Embryonic facial prominence (tissue), 1 donor: ENCODE results near the gene ASCL5.

Source experiments
- DNase-seq: peaks from one replicate; pipeline ENCODE4 v3.0.0-alpha.2; 2016; ENCODE audit errors: extremely low spot score

ASCL5 gene

DNA sequence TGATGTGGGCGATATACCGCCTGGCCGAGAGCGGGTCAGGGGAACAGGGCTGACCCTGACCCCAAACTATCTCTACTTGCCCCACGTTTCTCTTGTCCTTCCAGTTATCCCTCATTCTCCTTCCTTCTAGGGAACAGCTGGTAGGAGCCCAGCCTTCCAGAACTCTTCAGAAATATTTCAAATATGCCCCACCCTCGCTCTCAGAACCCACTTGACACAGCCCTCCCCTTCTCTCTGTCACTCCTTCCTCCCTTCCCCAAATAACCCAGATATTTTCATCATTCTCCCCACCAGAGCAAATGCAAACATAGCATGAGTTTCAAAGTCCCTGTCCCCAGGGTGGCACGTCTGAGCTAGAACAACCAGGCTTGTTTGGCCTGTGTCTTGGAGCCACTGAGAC, 15.8 kb downstream of the ASCL5 start:
- DNase-seq, result no peak

DNA sequence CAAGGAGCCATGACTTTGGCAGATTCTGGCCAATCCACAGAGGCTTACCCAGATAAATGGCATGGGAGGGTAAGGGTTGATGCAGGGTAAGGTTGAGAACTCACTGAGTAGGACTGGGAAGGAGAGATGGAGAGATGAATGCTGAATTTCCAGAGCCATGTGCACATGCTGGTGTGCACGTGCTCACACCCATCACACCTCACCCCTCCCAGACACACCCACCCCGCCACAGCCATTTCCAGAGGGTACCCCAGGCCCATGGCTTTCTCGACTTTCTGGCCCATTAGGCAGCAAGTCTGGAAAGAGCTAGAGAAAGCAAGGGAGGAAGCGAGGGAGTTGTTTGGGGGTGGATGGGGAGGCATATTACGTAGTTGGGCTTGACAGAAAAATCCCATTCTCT, 16.4 kb downstream of the ASCL5 start:
- no peak for DNase-seq

DNA sequence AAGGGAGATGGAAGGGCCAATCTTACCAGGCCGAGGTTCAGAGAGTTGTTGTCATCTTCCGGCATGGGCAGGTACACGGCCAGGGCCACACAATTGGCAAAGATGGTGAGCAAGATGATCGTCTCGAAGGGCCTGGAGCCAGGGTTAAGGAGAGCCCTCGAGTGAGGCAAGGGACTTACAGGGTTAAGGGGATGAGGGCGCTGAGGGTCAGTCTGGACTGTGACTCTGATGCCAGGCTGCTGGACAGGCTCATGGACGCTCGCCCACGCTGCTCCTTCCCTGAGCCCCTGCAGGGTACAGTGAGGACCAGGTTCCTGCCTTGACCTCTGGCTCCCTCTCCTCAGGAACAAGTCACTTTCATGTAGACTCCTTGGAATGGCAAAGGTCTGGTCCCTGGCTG, 16.8 kb downstream of the ASCL5 start:
- DNase-seq, result no peak

DNA sequence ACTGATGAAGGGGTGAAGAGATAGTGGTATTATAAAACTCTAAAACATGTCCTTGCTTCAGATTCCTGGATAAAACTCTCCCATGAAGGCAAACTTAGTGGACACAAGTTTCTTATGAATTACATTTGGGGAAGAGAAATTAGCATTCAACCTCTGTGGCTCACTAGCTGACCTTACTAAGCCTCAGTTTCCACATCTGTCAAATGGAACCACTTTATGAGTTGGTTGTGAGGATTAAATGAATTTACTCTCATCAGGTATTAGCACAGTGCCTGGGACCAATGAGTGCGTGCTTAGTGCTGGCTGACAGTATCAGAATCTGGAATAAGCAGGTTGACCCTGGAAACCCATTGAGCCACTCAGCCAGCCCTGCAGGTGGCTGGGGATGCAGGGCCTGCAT, 17.3 kb downstream of the ASCL5 start:
- no peak for DNase-seq

DNA sequence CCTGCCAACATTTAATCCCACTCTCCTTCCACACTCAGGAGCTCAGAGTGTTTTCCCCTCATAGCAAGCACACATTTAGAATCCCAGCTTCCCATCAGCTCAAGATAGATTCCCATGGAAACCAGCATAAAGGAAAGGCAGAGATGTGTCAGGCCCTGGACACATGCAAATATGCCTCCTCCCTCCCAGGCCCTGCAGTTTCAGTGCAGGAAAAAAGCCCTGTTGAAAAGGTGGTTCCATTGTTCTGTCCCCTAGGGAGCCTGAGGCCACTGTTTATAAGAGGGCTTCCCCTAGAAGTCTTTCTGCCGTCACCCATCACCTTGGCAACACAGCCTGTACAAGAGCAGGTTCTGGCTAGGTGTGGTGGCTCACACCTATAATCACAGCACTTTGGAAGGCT, 18.4 kb downstream of the ASCL5 start:
- no peak for DNase-seq

DNA sequence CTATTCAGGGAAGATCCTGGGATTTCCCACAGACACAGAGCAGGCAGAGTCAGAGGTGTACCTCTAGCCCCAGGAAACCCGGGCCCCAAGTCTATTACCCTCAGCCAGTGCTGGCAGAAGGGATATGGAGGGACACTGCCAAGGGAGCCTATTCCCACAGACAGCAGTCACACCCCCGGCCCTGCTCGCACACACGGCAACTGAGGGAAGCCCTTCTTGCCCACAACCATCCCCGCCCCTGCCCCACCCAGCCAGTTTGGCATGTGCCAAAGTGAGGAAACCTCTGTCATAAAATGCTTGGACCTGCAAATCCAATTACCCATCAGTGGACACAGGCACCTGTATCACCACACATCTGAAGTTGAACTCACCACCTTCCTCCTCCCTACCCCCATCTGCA, 21.3 kb downstream of the ASCL5 start:
- DNase-seq, result no peak

DNA sequence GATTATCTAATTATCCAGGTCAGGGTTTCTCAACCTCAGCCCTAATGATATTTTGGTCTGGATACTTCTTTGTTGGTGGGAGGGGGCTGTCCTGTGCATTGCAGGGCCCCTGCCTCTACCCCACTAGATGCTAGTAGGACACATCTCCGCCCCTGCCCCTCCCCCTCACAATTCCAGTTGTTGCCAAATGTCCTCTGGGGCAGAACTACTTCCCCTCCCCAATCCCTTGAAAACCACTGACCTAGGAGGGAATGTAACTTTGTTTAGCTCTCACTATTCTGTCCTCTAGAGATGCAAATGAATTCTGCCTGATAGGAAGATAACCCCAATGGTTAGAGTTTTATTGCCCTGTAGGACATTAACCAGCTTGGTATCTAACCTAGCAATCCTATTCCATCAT, 22.8 kb downstream of the ASCL5 start:
- no peak for DNase-seq

DNA sequence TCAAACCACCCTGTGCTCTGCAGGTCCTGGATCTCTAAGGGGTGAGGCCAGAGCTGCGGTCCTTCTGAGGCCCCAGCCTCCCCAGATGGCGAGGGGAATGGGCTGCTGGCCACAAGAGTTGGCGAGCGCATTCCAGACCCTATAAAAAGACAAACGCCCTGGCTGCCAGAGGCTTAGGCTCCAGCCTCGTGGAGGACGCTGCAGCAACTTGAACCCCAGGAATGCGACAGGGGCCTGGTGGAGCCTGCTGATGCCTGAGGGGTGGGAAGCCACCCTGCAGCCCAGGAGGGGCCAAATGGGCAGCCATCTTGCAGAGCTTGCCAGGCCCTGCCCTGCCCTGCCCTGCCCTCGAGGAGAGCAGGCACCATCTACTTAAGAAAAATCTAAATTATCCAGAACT, 23.3 kb downstream of the ASCL5 start:
- no peak for DNase-seq

DNA sequence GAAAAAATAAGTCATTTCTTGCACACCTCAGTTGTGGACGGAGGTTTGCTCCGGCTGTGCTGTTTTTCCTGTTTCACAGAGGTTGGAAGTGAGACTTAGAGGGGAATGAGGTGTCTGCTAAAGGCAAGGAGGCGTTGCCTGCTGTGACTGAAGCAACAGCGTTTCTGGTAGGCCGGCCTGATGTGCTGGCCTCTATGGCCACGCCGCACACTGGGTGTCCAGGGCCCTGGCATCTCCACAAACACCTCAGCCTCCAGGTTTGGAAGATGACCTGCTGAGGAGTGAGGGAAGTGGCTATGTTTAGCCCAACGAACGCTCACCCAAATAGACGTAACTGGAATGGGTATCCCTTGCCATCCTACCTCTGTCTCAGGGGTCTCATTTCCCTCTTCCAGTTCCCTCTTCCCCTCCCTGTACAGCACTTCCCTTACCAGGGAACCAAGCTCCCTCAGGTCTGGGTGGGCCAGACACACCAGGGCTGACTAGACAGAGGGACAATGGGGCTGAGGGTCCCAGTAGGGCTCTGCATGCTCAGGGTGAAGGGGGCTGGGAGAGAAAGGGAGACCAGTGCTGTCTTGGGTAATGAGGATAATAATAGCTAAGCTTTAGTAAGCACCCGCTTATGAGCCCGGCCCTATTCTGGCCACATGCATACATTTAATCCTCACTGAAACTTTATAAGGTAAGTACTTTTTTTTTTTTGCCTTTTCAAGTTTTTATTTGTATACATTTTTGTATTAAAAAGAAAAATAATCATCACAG, 26.6 kb downstream of the ASCL5 start:
- no peak for DNase-seq

DNA sequence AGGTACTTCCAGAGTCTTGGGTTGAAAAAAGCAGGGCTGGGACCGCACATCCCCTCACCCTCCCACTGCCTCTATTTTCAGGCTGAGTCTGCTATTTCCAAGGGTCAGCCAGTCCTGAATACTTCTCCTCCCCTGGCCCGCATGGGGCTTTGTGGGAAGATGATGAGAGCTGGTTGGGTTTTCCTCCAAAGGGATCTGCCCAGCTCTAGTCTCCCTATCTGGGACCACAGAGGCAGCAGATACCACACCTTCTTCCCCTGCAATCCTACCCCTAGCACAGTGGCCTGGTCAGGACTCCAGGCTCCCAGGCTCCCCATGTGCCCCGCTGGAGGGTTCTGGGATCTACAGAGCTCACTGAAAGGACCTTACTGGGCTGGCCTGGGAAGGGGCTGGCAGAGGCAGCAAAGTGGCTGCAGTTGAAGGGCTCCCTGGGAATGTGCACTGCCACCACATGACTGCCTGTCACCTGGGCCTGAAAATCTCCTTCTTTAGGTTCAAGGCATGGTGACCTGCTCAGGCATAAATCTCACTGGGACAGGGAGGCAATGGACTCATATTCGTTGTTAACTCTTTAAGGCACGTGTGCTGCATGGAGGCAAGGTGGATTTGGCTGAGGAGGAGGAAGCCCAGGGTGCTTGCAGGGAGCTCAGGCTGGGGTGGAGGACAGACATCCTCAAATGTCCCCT, 27.8 kb downstream of the ASCL5 start:
- DNase-seq, result no peak

DNA sequence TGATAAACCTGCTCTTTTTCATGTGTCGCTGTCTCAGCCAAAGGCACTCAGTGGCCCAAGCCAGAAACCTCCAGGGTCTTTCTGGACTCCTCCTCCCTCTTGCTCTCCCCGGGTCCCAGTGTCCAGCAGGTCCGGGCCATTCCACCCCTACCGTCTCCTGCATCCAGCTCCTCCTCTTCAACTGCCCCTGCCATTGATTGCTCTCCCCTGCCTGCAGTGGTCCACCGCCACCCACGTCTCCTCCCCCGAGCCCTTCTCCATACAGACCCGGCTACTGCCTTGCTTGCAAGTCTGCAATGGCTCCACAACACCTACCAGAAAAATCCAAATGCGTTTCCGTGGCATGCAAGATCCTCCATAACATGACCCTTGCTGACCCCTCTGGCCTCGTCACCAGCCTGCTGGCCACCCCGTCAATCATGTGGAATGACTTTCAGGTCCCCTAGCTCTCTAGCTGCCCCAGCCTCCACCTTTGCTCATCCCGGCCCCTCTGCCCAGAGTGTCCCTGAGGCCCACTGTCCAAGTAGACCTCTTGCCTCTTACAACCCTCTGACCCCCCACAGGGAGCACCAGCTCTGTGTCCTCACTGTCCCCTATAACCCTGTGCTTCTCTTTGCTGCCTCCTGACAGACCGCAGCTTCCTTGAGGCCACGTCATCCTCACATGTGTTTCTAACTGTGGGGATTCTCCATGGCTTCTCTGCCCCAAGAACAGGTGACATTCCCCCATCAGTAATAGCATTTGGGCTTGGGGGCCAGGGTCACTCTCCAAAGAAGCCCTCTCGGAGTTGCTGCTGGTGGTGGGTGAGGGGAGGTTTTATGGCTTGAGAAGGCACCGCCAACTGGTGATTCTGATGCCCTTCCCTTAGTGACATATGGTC, 29.8 kb downstream of the ASCL5 start:
- no peak for DNase-seq

DNA sequence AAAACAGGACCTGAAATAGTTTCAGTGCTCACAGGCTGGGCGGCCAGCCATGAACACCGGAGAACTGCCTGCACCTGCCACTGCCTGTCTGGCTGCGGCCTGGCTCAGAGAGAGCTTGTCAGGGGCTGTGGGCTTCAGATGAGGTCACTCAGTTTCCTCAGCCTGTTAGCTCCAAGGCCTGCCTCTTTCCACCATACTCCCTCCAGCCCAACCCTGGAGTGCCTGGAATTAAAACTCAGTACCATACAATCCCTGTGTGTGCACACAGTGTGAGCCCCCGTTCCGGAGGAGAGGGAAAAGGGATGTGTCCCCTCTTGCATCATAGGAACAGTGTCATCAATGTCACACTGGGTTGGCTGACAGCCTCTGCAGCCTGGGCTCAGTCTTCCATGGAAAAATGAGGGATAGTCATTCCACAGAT, 30.9 kb downstream of the ASCL5 start:
- no peak for DNase-seq

DNA sequence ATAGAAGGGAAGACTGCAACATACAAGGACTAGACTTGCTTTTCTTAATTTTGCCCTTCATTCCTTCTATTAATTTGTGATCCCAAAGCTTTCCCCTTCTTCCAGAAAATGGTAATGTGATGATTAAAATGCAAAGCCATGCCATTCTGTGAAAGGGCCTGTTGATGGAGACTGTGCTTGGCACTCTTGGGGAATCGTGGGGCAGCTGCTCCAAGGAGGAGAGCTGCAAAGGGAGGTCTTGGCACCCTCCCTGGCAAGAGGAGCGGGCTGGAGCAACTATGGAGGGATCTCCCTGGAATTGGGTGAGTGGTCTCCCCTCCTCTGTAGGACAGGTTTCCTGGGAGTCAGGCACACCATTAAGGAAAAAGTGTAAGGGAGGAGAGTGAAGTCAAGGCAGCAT, 31.4 kb downstream of the ASCL5 start:
- no peak for DNase-seq

DNA sequence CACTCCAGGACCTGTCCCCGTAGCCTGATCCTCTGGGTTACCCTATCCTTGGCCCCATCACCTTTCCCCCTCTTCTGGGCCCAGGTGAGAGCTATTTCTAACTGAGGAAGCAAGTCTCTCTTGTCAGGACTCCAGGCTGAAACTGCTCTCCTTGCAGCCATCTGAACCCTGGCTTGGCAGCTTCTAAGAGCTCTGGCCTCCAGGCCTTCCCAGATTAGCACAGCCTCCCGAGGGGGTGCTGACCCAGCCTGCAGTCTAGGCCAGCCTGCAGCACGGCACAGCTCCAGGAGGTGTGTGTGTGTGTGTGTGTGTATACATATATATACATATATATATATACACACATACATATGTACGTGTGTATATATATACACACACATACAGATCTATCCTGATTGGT, 32.2 kb downstream of the ASCL5 start:
- no peak for DNase-seq

DNA sequence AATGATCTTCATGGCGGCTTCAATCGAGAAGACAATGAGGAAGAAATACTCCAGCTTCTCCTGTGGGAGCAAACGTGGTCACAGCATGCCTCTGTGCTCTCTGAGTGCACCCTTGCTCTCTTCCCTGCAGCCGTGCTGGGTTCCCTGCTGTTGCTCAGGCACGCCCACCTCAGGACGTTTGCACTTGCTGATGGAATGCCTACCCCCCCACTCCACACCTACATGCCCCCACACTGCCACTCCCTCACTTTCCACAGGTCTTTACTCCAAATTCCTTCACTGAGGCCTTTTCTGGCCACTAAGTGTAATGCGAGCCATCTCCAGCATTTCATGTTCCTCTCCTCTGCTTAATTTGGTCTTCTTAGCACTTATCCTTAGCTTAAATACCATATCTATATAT, 33.0 kb downstream of the ASCL5 start:
- no peak for DNase-seq

DNA sequence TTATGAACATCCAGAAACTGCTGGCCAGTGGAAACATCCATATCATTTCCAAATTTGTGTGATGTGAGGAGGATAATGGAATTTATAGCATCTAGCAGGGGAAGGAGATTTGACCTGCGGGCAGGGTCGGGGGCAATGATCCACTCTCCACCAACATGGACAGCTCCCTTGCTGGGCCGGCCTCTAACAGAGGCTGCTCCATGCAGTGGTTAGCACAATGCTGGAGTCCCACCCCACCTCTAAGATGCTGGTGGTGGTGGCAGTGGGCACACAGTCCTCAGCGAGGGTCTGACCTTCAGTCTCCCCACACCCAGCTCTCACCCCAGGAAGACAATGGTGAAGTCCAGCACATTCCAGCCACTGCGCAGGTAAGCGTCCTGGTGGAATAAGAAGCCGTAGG, 33.4 kb downstream of the ASCL5 start:
- no peak for DNase-seq

DNA sequence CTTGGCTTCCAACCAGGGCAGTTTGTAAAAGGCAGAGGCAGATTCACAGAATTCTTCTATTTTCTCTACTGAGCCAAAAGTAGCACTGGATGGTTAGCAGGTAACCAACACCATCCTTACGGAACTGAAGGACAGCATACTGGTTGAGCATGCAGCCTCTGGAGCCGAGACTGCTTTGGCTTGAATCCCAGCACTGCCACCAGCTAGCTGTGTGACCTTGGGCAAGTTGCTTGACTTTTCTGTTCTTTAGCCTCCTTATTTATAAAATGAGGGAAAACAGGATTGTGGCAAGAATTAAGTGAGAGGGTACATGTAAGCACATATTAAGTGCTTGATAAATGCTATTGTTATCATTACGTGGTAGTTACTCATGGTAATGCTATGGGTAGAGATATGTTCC, 34.2 kb downstream of the ASCL5 start:
- DNase-seq, result no peak

DNA sequence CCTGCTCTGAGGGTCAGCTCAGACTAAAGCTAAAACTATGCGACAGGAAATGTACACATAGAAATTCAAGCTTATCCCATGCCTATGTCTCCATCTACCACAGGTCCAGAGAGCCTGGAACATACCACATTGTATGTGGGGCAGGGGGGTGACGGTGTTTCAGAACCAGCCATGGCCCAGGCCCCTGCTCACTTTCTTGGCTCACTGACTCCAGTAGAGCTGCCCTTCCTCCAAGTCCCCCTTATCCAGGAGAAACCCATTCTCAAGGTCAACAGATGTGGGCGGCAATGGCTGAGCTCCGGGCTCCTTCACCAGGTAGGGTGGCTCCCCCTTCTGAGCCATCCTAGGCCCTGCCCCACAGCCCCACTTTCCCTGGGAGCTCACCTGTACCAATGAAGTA, 35.7 kb downstream of the ASCL5 start:
- DNase-seq, result no peak

DNA sequence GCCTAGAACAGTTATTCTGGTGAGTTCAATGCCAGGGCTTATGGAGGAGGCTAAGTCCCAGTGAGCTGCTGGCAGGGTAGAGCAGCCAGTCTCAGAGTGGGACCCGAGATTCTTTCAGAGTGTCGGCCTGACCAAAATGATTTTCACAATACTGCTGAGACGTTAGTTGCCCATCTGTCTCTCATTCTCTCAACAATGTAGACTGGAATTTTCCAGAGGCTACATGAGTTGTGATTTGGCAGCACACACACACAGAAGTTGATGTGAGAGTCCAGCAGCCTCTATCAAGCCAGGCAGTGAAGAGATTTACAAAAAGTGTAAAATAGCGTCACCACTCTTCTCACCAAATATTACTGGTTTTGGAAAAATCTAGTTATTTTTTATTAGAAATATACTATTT, 36.4 kb downstream of the ASCL5 start:
- DNase-seq, result no peak

DNA sequence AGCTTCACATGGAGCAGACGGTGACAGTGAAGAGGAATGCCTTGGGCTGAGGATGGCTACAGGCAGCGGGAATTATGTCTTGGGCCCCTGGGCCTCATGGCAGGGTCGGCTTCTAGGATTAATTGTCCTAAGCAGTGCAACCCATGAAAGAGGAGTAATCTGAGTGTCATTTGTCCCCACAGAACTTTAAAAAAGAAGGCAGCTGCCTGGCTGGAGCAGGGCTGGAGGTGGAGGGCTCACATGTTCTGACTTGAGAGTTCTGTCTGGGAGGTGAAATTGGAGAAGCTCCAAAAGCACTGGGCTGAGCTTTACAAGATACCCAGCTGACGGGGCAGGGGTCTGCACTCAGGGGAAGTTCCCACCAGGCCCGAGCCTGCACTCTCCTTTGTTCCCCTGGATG, 37.4 kb downstream of the ASCL5 start:
- no peak for DNase-seq

DNA sequence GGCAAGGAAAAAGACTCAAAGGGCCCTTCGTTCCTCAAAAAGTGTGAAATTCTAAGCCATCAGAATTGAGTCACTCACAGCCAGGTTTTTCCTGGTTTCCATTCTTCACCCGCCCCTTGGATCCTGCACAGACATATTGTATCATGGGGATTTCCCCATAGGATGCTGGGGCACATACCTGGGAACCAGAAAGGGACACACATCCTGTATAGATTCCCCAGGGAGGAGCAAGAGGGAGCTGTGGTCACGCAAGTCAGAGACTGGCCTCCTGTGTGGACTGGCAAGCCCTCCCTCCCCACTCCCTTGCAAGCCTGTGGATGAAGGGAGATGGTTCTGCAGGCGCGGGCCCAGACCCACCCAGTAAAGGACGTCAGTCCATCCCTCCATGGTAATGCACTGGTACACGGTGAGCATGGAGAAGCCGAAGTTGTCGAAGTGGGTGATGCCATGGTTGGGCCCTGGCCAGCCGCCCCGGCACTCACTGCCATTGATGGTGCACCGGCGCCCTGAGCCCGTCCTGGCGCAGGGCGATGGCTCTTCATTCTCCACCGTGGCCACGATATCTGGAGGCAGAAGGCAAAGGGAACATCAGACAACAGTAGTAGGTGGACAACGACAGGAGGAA, 38.0 kb downstream of the ASCL5 start:
- no peak for DNase-seq

DNA sequence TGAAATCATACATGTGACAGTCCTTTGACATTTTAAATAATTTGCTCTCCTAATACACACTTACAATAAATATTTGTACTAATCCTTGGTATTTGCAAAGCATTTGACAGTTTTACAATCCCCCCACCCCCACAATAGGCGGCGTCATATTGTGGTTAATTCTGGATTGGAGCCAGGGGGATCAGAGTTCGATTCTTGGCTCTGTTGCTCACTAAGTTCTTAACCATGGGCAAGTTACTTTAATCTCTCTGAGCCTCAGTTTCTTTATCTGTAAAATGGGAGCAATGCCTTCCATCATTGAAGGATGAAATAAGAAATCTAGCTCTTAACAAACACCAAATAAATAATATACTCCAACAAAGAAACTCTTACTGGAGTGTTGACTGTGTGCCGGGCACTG, 38.6 kb downstream of the ASCL5 start:
- DNase-seq, result no peak
